NB4 (cell line): Measurements from ENCODE around the gene PLN.

Experiments
- CTCF ChIP-seq: IDR thresholded peaks from one replicate; pipeline ENCODE4 v1.5.1; 2012; ENCODE audit warnings: low read depth, low read length
- MAX ChIP-seq: IDR thresholded peaks from 2 replicates; pipeline ENCODE4 v1.6.1; 2011; ENCODE audit warnings: low read depth, low read length
- MYC ChIP-seq: IDR thresholded peaks from 2 replicates; pipeline ENCODE4 v1.6.1; 2011; ENCODE audit warnings: low read depth, low read length
- POLR2A ChIP-seq: IDR thresholded peaks from 2 replicates; pipeline ENCODE4 v1.6.1; 2011; ENCODE audit warnings: mild to moderate bottlenecking; ENCODE audit not compliant: insufficient read length; ENCODE audit errors: extremely low read depth

- TF ChIP-seq CTCF = no peak
- no peak for TF ChIP-seq POLR2A
- no peak for TF ChIP-seq MAX
- no peak for TF ChIP-seq MYC
Measured at GRCh38 chr6:118571121-118571520, 23.0 kb downstream of the PLN start.
